HepG2 (cell line): ENCODE results near the gene HNRNPC. TPM values are rescaled to one million over a fixed set of nuclear protein-coding genes. Genes with fewer than 3 reads are reported as not detected.

ENCODE experiments used
- ATAC-seq: fragments of 200-7000 bp; cut with Tn5 transposase; 3 replicates; pipeline ENCODE4 v1.9.1; 2020; ENCODE audit warnings: mild to moderate bottlenecking, moderate library complexity
- BruUV-seq: library from RNA; stranded (reverse); fragments of 400-500 nt; replicated peaks from 2 replicates; lab custom pipeline; 2021; lab: Mats Ljungman, UMichigan
- CTCF ChIA-PET: fragments of 300-600 bp; formaldehyde crosslinking; extraction: SDS; loops from one replicate; lab custom pipeline; 2021; ENCODE audit warnings: low total read pairs, inconsistent platforms, low intra/inter-chr PET ratio; lab: Yijun Ruan, JAX
- POLR2A ChIA-PET: fragments of 350-600 bp; sonication (Branson Sonifier 250); formaldehyde crosslinking; loops from one replicate; lab custom pipeline; 2020; ENCODE audit warnings: antibody characterized with exemption, inconsistent platforms; lab: Yijun Ruan, JAX
- DNase-seq: peaks from one replicate; pipeline ENCODE4 v3.0.0-alpha.2; 2015; ENCODE audit warnings: low spot score
- FAIRE-seq: peaks from 3 replicates; lab custom pipeline; 2011; peaks lifted over from hg19 to GRCh38; lab: Jason Lieb, UNC
- H2AFZ ChIP-seq: one replicate; pipeline ENCODE4 v1.6.1; 2011; ENCODE audit warnings: low read length, inconsistent platforms
- H3K27ac ChIP-seq: fragments of 300-600 bp; 3 replicates; pipeline ENCODE4 v1.8.0; 2011; ENCODE audit warnings: mixed run types, mild to moderate bottlenecking, mixed read lengths, low read length, inconsistent platforms; ENCODE audit not compliant: insufficient read depth; ENCODE audit errors: extremely low read length
- H3K27me3 ChIP-seq, 2 experiments: fragments of 200-600 bp in 1 of 2; 2 replicates in 1 of 2; 3 replicates in 1 of 2; pipeline versions ENCODE4 v1.6.0 to v1.8.0; 2011; ENCODE audit warnings: low read length in 2 of 2, mild to moderate bottlenecking in 2 of 2, moderate library complexity in 2 of 2, inconsistent platforms in 1 of 2; ENCODE audit not compliant: insufficient read depth in 2 of 2, control insufficient read depth in 1 of 2
- H3K36me3 ChIP-seq, 2 experiments: fragments of 200-600 bp in 1 of 2; replicated peaks in 1 of 2; 2 replicates in 1 of 2; 3 replicates in 1 of 2; pipeline versions ENCODE4 v1.5.1 to v1.8.0; 2011; ENCODE audit warnings: low read length in 2 of 2, inconsistent platforms in 1 of 2; ENCODE audit not compliant: insufficient read depth in 2 of 2, control insufficient read depth in 1 of 2
- H3K4me1 ChIP-seq: 2 replicates; pipeline ENCODE4 v1.5.1; 2012; ENCODE audit warnings: low read length, inconsistent platforms; ENCODE audit not compliant: insufficient read depth
- H3K4me2 ChIP-seq: 2 replicates; pipeline ENCODE4 v1.6.0; 2011; ENCODE audit warnings: low read depth, low read length, inconsistent platforms
- H3K4me3 ChIP-seq, 3 experiments: fragments of 200-600 bp in 1 of 3; sonication (generic), shearing (Covaris generic) in 1 of 3; replicated peaks in 1 of 3; 2 replicates each; pipeline ENCODE4 v1.5.1; 2011 to 2016; ENCODE audit warnings: low read length in 3 of 3, inconsistent platforms in 2 of 3, low read depth in 2 of 3, mild to moderate bottlenecking in 2 of 3, control low read depth in 1 of 3, mixed read lengths in 1 of 3; ENCODE audit not compliant: insufficient read depth in 1 of 3
- H3K79me2 ChIP-seq: one replicate; pipeline ENCODE4 v1.6.1; 2011; ENCODE audit warnings: low read length, inconsistent platforms; ENCODE audit not compliant: insufficient read depth
- H3K9ac ChIP-seq: 2 replicates; pipeline ENCODE4 v1.6.0; 2011; ENCODE audit warnings: mild to moderate bottlenecking, low read depth, low read length, inconsistent platforms; ENCODE audit not compliant: insufficient read depth
- H3K9me3 ChIP-seq: 2 replicates; pipeline ENCODE4 v1.5.1; 2012; ENCODE audit warnings: mild to moderate bottlenecking, low read length
- H4K20me1 ChIP-seq: 2 replicates; pipeline ENCODE4 v1.6.0; 2011; ENCODE audit warnings: inconsistent platforms, mild to moderate bottlenecking, low read length, moderate library complexity; ENCODE audit not compliant: insufficient read depth
- AGO2 ChIP-seq: fragments of 200-400 bp; formaldehyde crosslinking; optimal IDR thresholded peaks from 2 replicates; pipeline ENCODE3; 2017; ENCODE audit warnings: mild to moderate bottlenecking, low read depth, low read length, moderate library complexity
- MED13 ChIP-seq: sonication (generic); formaldehyde crosslinking; IDR thresholded peaks from 2 replicates; pipeline ENCODE4 v1.5.0; 2020; ENCODE audit warnings: missing genetic modification reagents
- PHF20 ChIP-seq: sonication (generic); formaldehyde crosslinking; IDR thresholded peaks from 2 replicates; pipeline ENCODE4 v1.5.0; 2020; ENCODE audit warnings: mild to moderate bottlenecking, missing genetic modification reagents
- POLR2G ChIP-seq: fragments of 200-400 bp; formaldehyde crosslinking; IDR thresholded peaks from 2 replicates; pipeline ENCODE4 v1.6.1; 2018; ENCODE audit warnings: mild to moderate bottlenecking, low read depth, low read length, moderate library complexity
- RBFOX2 ChIP-seq: fragments of 200-400 bp; formaldehyde crosslinking; IDR thresholded peaks from 2 replicates; pipeline ENCODE4 v1.6.1; 2017; ENCODE audit warnings: low read depth, mild to moderate bottlenecking, low read length
- SMYD3 ChIP-seq: sonication (generic); formaldehyde crosslinking; IDR thresholded peaks from 2 replicates; pipeline ENCODE4 v1.8.1; 2023; ENCODE audit warnings: mild to moderate bottlenecking, missing genetic modification reagents
- WGBS: methylation state at CpG from one replicate; pipeline ENCODE4 v1.1.6; 2017; ENCODE audit warnings: low lambda C conversion rate; 5-methylcytosine and 5-hydroxymethylcytosine counted together
- in situ Hi-C: cut with HindIII; loops from 2 replicates; pipeline ENCODE4 v1.10.0; 2017; ENCODE audit warnings: low pct_unique_long_range_greater_than_20kb; ENCODE audit not compliant: extremely low pct_ligation_motif_present
- intact Hi-C: fragments of 100-400 bp; cut with micrococcal nuclease; formaldehyde crosslinking; loops from one replicate; pipeline ENCODE4 v1.10.0; 2022; ENCODE audit not compliant: unreplicated experiment
- polyA plus RNA-seq, 8 experiments: library from polyadenylated mRNA; depleted of rRNA in 3 of 8; stranded (reverse) in 7 of 8; unstranded in 1 of 8; fragments of >200 nt; fragmentation: Illumina TruSeq in 4 of 8; extraction: Trizol in 4 of 8; gene quantifications; 2 replicates each; pipeline versions ENCODE4 v1.2.1 to v1.2.3, GENCODE V29; 2011 to 2016; ENCODE audit warnings: low read depth in 4 of 8, missing spikeins in 1 of 8, mixed read lengths in 1 of 8; ENCODE audit not compliant: insufficient read depth in 1 of 8
- total RNA-seq, 5 experiments: library from RNA; depleted of rRNA; stranded (reverse); fragments of >200 nt; fragmentation: Illumina TruSeq; extraction: Trizol; gene quantifications; 2 replicates each; pipeline ENCODE4 v1.2.3, GENCODE V29; 2016; ENCODE audit warnings: low read depth in 1 of 5

HNRNPC gene
- total and polyA plus RNA-seq, 2 of the 13 experiments (the other 11 are each of a cell fraction or from before 2014, with no cell fraction given) = 628 to 1,099 TPM

DNA sequence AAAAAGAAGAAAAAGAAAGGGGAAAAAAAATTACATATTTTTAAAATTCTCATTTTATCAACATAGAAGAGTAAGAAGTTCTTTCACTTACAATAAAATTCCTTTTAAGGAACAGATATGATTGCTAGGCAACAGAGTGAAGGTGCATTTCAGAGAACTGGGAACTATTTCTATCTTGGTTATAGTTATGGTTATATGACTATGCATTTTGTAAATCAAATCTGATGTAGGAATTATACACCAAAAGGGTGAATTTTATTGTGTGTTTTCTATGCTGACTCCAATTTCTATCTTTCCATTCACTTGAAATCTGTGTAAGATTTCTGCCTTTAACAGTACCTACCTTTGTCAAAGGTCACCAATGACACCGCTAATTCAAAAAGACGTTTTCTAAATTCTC is 50.1 kb downstream of the HNRNPC start:
- no peaks in the 10 kb centered on the region for H3K27me3 ChIP-seq
- no peak overlapping the region for H3K9ac ChIP-seq
- H4K20me1 ChIP-seq = peaks cover 99% of the 10 kb centered on the region
- ChIA-PET POLR2A (no interaction called here), CTCF (no interaction called here)
- no peak for FAIRE-seq
- 98% methylated on average over 2 of the region's 2 CpGs for WGBS
- no peak overlapping the region for H3K4me2 ChIP-seq
- H3K79me2 ChIP-seq = peaks cover 98% of the 10 kb centered on the region
- H3K9me3 ChIP-seq = no peaks in the 10 kb centered on the region
- H3K4me1 ChIP-seq = peaks cover 49% of the 10 kb centered on the region
- H3K36me3 ChIP-seq = peaks cover 29 to 98% of the 10 kb centered on the region in 2 experiments
- TF ChIP-seq SMYD3 (CRISPR knock-in tag) (no peak), AGO2 (peak; percentile 84), MED13 (CRISPR knock-in tag) (no peak), RBFOX2 (peak; percentile 53)
- intact Hi-C loops = no loop called here
- BruUV-seq = no TSS peak
- no peak overlapping the region for H3K4me3 ChIP-seq
- no peak overlapping the region for H3K27ac ChIP-seq
- in situ Hi-C loops = no loop called here
- H2AFZ ChIP-seq = no peak overlapping the region
- no peak for ATAC-seq
- no peak for DNase-seq

DNA sequence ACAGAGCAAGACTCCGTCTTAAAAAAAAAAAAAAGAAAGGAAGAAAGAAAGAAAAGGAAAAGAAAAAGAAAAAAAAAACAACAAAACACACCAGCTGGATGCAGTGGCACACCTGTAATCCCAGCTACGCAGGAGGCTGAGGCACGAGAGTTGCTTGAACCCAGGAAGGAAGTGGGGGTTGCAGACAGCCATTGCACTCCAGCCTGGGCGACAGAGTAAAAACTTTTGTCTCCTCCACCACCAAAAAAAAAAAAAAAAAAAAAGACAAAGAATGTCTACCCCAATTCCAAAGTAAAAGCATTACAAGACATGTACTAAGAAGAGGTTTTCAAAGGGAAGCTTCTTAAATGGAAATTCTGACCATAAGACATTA is 53.4 kb downstream of the HNRNPC start:
- Histone ChIP-seq H3K4me1 (peaks cover 33% of the 10 kb centered on the region), H3K79me2 (peaks cover 73% of the 10 kb centered on the region), H3K27me3 (no peaks in the 10 kb centered on the region), H3K27ac (no peak overlapping the region), H3K4me2 (no peak overlapping the region), H3K9me3 (no peaks in the 10 kb centered on the region), H3K4me3 (no peak overlapping the region), H3K36me3 (peaks cover 39 to 96% of the 10 kb centered on the region in 2 experiments), H3K9ac (no peak overlapping the region), H2AFZ (no peak overlapping the region), H4K20me1 (peaks cover 97% of the 10 kb centered on the region)
- ChIA-PET CTCF (no interaction called here), POLR2A (no interaction called here)
- TF ChIP-seq POLR2G (0 out of 2 replicates have a peak, but pooled peaks have one; percentile 6), PHF20 (CRISPR knock-in tag) (no peak)
- in situ Hi-C loops = no loop called here
- no TSS peak for BruUV-seq
- intact Hi-C loops = no loop called here
- WGBS = 97% methylated on average over 4 of the region's 4 CpGs
- FAIRE-seq = no peak
- ATAC-seq = no peak
- DNase-seq = no peak
